Fibroblast of the aortic adventitia (primary cell): Measurements from ENCODE around the gene P2RY10. TPM values are rescaled to one million over a fixed set of nuclear protein-coding genes. Genes with fewer than 3 reads are reported as not detected.

Experiments
- DNase-seq: peaks from one replicate; pipeline ENCODE4 v3.0.0-alpha.2; 2010; ENCODE audit warnings: low read depth
- H3K4me3 ChIP-seq: 2 replicates; pipeline ENCODE4 v1.5.1; 2011; ENCODE audit warnings: low read depth, mild to moderate bottlenecking, control low read depth, low read length, moderate library complexity
- CTCF ChIP-seq: IDR thresholded peaks from 2 replicates; pipeline ENCODE4 v1.5.1; 2011; ENCODE audit warnings: mild to moderate bottlenecking, low read length, control low read depth, inconsistent platforms; ENCODE audit not compliant: insufficient read depth
- total RNA-seq: library from RNA; depleted of rRNA; stranded (reverse); fragments of >200 nt; gene quantifications from 2 replicates; pipeline ENCODE4 v1.2.3, GENCODE V29; 2012; ENCODE audit warnings: low replicate concordance

P2RY10 gene
- total RNA-seq, 1 donor: not detected

- TF ChIP-seq CTCF: no peak
- no peak overlapping the region for H3K4me3 ChIP-seq
- DNase-seq: no peak
Observed at GRCh38 chrX:78946178-78946931, 1.2 kb downstream of the P2RY10 start.

GRCh38 chrX:78950009-78950835 lies 5.0 kb downstream of the P2RY10 start:
- no peak for DNase-seq
- no peak for TF ChIP-seq CTCF
- H3K4me3 ChIP-seq: no peak overlapping the region

GRCh38 chrX:78957049-78957767 lies 12.0 kb downstream of the P2RY10 start:
- H3K4me3 ChIP-seq: no peak overlapping the region
- no peak for TF ChIP-seq CTCF
- DNase-seq: no peak

- no peak for DNase-seq
- no peak for TF ChIP-seq CTCF
- H3K4me3 ChIP-seq: no peak overlapping the region
Observed at GRCh38 chrX:78957768-78958130, 12.6 kb downstream of the P2RY10 start.

GRCh38 chrX:78958419-78959116 lies 13.4 kb downstream of the P2RY10 start:
- no peak overlapping the region for H3K4me3 ChIP-seq
- no peak for TF ChIP-seq CTCF

GRCh38 chrX:78960888-78961287 lies 15.7 kb downstream of the P2RY10 start:
- no peak overlapping the region for H3K4me3 ChIP-seq
- DNase-seq: no peak
- no peak for TF ChIP-seq CTCF

More at GRCh38 chrX:78958419-78959116, 13.4 kb downstream of the P2RY10 start:
- DNase-seq: no peak
